Skeletal muscle tissue (tissue), 4 donors: Measurements from ENCODE around the gene CIB2. TPM values are rescaled to one million over a fixed set of nuclear protein-coding genes. Genes with fewer than 3 reads are reported as not detected.
A peak's percentile ranks its signal among the peaks of the same experiment; 100 is the strongest.
"Not testable (repeated sequence)": the region's sequence is repeated elsewhere in the genome, so short reads cannot be mapped to it uniquely, and the experiment has no call there.

Experiments
- H3K27ac ChIP-seq: one replicate; pipeline ENCODE4 v1.7.0; 2013; ENCODE audit warnings: mild to moderate bottlenecking, low read depth, low read length, inconsistent platforms
- H3K27me3 ChIP-seq, 3 donors: one replicate each; pipeline ENCODE4 v1.7.0; 2013; ENCODE audit warnings: low read length in 3 of 3; ENCODE audit not compliant: control insufficient read depth in 3 of 3, insufficient read depth in 3 of 3
- H3K36me3 ChIP-seq, 3 donors: one replicate each; pipeline ENCODE4 v1.7.0; 2013; ENCODE audit warnings: low read length in 3 of 3; ENCODE audit not compliant: control insufficient read depth in 3 of 3, insufficient read depth in 3 of 3
- H3K4me1 ChIP-seq, 3 donors: one replicate each; pipeline ENCODE4 v1.7.0; 2013; ENCODE audit warnings: low read length in 3 of 3, mild to moderate bottlenecking in 3 of 3; ENCODE audit not compliant: control insufficient read depth in 3 of 3, insufficient read depth in 3 of 3
- H3K4me3 ChIP-seq, 3 donors: one replicate each; pipeline ENCODE4 v1.7.0; 2013; ENCODE audit warnings: low read length in 3 of 3
- H3K9ac ChIP-seq, 3 donors: one replicate each; pipeline ENCODE4 v1.7.0; 2013; ENCODE audit warnings: low read length in 3 of 3, mild to moderate bottlenecking in 3 of 3, moderate library complexity in 2 of 3, low read depth in 1 of 3
- H3K9me3 ChIP-seq, 3 donors: one replicate each; pipeline ENCODE4 v1.7.0; 2013; ENCODE audit warnings: low read length in 3 of 3; ENCODE audit not compliant: control insufficient read depth in 3 of 3
- total RNA-seq: library from RNA; depleted of rRNA; stranded (reverse); fragments of >200 nt; gene quantifications from one replicate; pipeline ENCODE4 v1.2.3, GENCODE V29; 2014
- donor health status: Osteomylitis.

The CIB2 gene
- total RNA-seq, 1 donor from 2014 or later: 6.3 TPM

GRCh38 chr15:78168608-78169007 lies 37.4 kb upstream of the CIB2 start:
- peaks cover 6 to 14% (median 11%) of the 10 kb centered on the region in 3 donors for H3K4me1 ChIP-seq
- H3K9me3 ChIP-seq: no peaks in the 10 kb centered on the region
- H3K36me3 ChIP-seq: peaks cover 49 to 72% (median 71%) of the 10 kb centered on the region in 3 donors

GRCh38 chr15:78167227-78167888 lies 36.1 kb upstream of the CIB2 start:
- no peaks in the 10 kb centered on the region for H3K27me3 ChIP-seq
- H3K27ac ChIP-seq: no peak overlapping the region
- no peak overlapping the region for H3K4me3 ChIP-seq
- no peak overlapping the region for H3K9ac ChIP-seq
- peaks cover 6 to 14% (median 11%) of the 10 kb centered on the region in 3 donors for H3K4me1 ChIP-seq
- H3K36me3 ChIP-seq: peaks cover 50 to 76% (median 70%) of the 10 kb centered on the region in 3 donors
- H3K9me3 ChIP-seq: no peaks in the 10 kb centered on the region

More at GRCh38 chr15:78168608-78169007, 37.4 kb upstream of the CIB2 start:
- H3K27ac ChIP-seq: no peak overlapping the region
- no peak overlapping the region for H3K9ac ChIP-seq
- H3K27me3 ChIP-seq: no peaks in the 10 kb centered on the region
- no peak overlapping the region for H3K4me3 ChIP-seq

- Histone ChIP-seq H3K36me3 (peaks cover 50 to 70% (median 69%) of the 10 kb centered on the region in 3 donors), H3K9me3 (no peaks in the 10 kb centered on the region), H3K4me3 (no peak overlapping the region), H3K27me3 (no peaks in the 10 kb centered on the region), H3K27ac (no peak overlapping the region), H3K4me1 (no peaks in the 10 kb centered on the region), H3K9ac (no peak overlapping the region)
Measured at GRCh38 chr15:78164010-78164409, 32.8 kb upstream of the CIB2 start.

GRCh38 chr15:78162038-78162437 lies 30.8 kb upstream of the CIB2 start:
- Histone ChIP-seq H3K27me3 (no peaks in the 10 kb centered on the region), H3K9me3 (no peaks in the 10 kb centered on the region), H3K4me3 (no peak overlapping the region), H3K9ac (no peak overlapping the region), H3K4me1 (no peaks in the 10 kb centered on the region), H3K27ac (no peak overlapping the region), H3K36me3 (peaks cover 41 to 64% (median 57%) of the 10 kb centered on the region in 3 donors)

GRCh38 chr15:78159395-78159794 lies 28.1 kb upstream of the CIB2 start:
- Histone ChIP-seq H3K9ac (no peak overlapping the region), H3K27me3 (no peaks in the 10 kb centered on the region), H3K9me3 (no peaks in the 10 kb centered on the region), H3K27ac (no peak overlapping the region), H3K4me1 (peaks cover 4 to 18% (median 10%) of the 10 kb centered on the region in 3 donors), H3K36me3 (peaks cover 25 to 40% (median 40%) of the 10 kb centered on the region in 3 donors), H3K4me3 (no peak overlapping the region)

- Histone ChIP-seq H3K9me3 (no peaks in the 10 kb centered on the region), H3K4me1 (peaks cover 4 to 22% (median 12%) of the 10 kb centered on the region in 3 donors), H3K36me3 (peaks cover 20 to 28% (median 28%) of the 10 kb centered on the region in 3 donors), H3K4me3 (no peak overlapping the region), H3K27me3 (no peaks in the 10 kb centered on the region), H3K9ac (no peak overlapping the region), H3K27ac (no peak overlapping the region)
Measured at GRCh38 chr15:78157203-78157602, 26.0 kb upstream of the CIB2 start.

- H3K27me3 ChIP-seq: no peaks in the 10 kb centered on the region
- H3K4me1 ChIP-seq: peaks cover 4 to 22% (median 12%) of the 10 kb centered on the region in 3 donors
- H3K4me3 ChIP-seq: no peak overlapping the region
- no peaks in the 10 kb centered on the region for H3K9me3 ChIP-seq
- no peak overlapping the region for H3K27ac ChIP-seq
- H3K36me3 ChIP-seq: peaks cover 14 to 23% (median 23%) of the 10 kb centered on the region in 3 donors
- no peak overlapping the region for H3K9ac ChIP-seq
Measured at GRCh38 chr15:78156653-78157052, 25.4 kb upstream of the CIB2 start.

GRCh38 chr15:78155355-78155939 lies 24.2 kb upstream of the CIB2 start:
- H3K4me3 ChIP-seq: no peak overlapping the region
- H3K4me1 ChIP-seq: peaks cover 8 to 28% (median 17%) of the 10 kb centered on the region in 3 donors
- H3K36me3 ChIP-seq: peaks cover 5 to 15% (median 13%) of the 10 kb centered on the region in 3 donors
- peak overlapping the region in 2 of 3 donors; percentile 8 to 36 for H3K9ac ChIP-seq
- H3K9me3 ChIP-seq: no peaks in the 10 kb centered on the region
- H3K27ac ChIP-seq: peak overlapping the region; percentile 66
- no peaks in the 10 kb centered on the region for H3K27me3 ChIP-seq

GRCh38 chr15:78154955-78155354 lies 23.7 kb upstream of the CIB2 start:
- peak overlapping the region; percentile 66 for H3K27ac ChIP-seq
- peak overlapping the region in 1 of 3 donors; percentile 8 for H3K9ac ChIP-seq
- H3K4me1 ChIP-seq: peaks cover 11 to 32% (median 21%) of the 10 kb centered on the region in 3 donors
- H3K9me3 ChIP-seq: no peaks in the 10 kb centered on the region
- peaks cover 3 to 15% (median 11%) of the 10 kb centered on the region in 3 donors for H3K36me3 ChIP-seq
- no peaks in the 10 kb centered on the region for H3K27me3 ChIP-seq
- no peak overlapping the region for H3K4me3 ChIP-seq

GRCh38 chr15:78151075-78151474 lies 19.8 kb upstream of the CIB2 start:
- Histone ChIP-seq H3K9ac (peak overlapping the region in 1 of 3 donors; percentile 41), H3K4me1 (peaks cover 32 to 55% (median 51%) of the 10 kb centered on the region in 3 donors)
- not testable (repeated sequence) for H3K27me3 ChIP-seq, H3K27ac ChIP-seq, H3K36me3 ChIP-seq, H3K4me3 ChIP-seq, H3K9me3 ChIP-seq
